HepG2 (cell line): ENCODE results near the gene HECTD1. TPM values are rescaled to one million over a fixed set of nuclear protein-coding genes. Genes with fewer than 3 reads are reported as not detected.
"Not testable (repeated sequence)": the region's sequence is repeated elsewhere in the genome, so short reads cannot be mapped to it uniquely, and the experiment has no call there.

Source experiments
- ATAC-seq: fragments of 200-7000 bp; cut with Tn5 transposase; 3 replicates; pipeline ENCODE4 v1.9.1; 2020; ENCODE audit warnings: mild to moderate bottlenecking, moderate library complexity
- BruUV-seq: library from RNA; stranded (reverse); fragments of 400-500 nt; replicated peaks from 2 replicates; lab custom pipeline; 2021; lab: Mats Ljungman, UMichigan
- CTCF ChIA-PET: fragments of 300-600 bp; formaldehyde crosslinking; extraction: SDS; loops from one replicate; lab custom pipeline; 2021; ENCODE audit warnings: low total read pairs, inconsistent platforms, low intra/inter-chr PET ratio; lab: Yijun Ruan, JAX
- POLR2A ChIA-PET: fragments of 350-600 bp; sonication (Branson Sonifier 250); formaldehyde crosslinking; loops from one replicate; lab custom pipeline; 2020; ENCODE audit warnings: antibody characterized with exemption, inconsistent platforms; lab: Yijun Ruan, JAX
- DNase-seq: peaks from one replicate; pipeline ENCODE4 v3.0.0-alpha.2; 2015; ENCODE audit warnings: low spot score
- FAIRE-seq: peaks from 3 replicates; lab custom pipeline; 2011; peaks lifted over from hg19 to GRCh38; lab: Jason Lieb, UNC
- H2AFZ ChIP-seq: one replicate; pipeline ENCODE4 v1.6.1; 2011; ENCODE audit warnings: low read length, inconsistent platforms
- H3K27ac ChIP-seq: fragments of 300-600 bp; 3 replicates; pipeline ENCODE4 v1.8.0; 2011; ENCODE audit warnings: mixed run types, mild to moderate bottlenecking, mixed read lengths, low read length, inconsistent platforms; ENCODE audit not compliant: insufficient read depth; ENCODE audit errors: extremely low read length
- H3K27me3 ChIP-seq, 2 experiments: fragments of 200-600 bp in 1 of 2; 2 replicates in 1 of 2; 3 replicates in 1 of 2; pipeline versions ENCODE4 v1.6.0 to v1.8.0; 2011; ENCODE audit warnings: low read length in 2 of 2, mild to moderate bottlenecking in 2 of 2, moderate library complexity in 2 of 2, inconsistent platforms in 1 of 2; ENCODE audit not compliant: insufficient read depth in 2 of 2, control insufficient read depth in 1 of 2
- H3K36me3 ChIP-seq, 2 experiments: fragments of 200-600 bp in 1 of 2; replicated peaks in 1 of 2; 2 replicates in 1 of 2; 3 replicates in 1 of 2; pipeline versions ENCODE4 v1.5.1 to v1.8.0; 2011; ENCODE audit warnings: low read length in 2 of 2, inconsistent platforms in 1 of 2; ENCODE audit not compliant: insufficient read depth in 2 of 2, control insufficient read depth in 1 of 2
- H3K4me1 ChIP-seq: 2 replicates; pipeline ENCODE4 v1.5.1; 2012; ENCODE audit warnings: low read length, inconsistent platforms; ENCODE audit not compliant: insufficient read depth
- H3K4me2 ChIP-seq: 2 replicates; pipeline ENCODE4 v1.6.0; 2011; ENCODE audit warnings: low read depth, low read length, inconsistent platforms
- H3K4me3 ChIP-seq, 3 experiments: fragments of 200-600 bp in 1 of 3; sonication (generic), shearing (Covaris generic) in 1 of 3; replicated peaks in 1 of 3; 2 replicates each; pipeline ENCODE4 v1.5.1; 2011 to 2016; ENCODE audit warnings: low read length in 3 of 3, inconsistent platforms in 2 of 3, low read depth in 2 of 3, mild to moderate bottlenecking in 2 of 3, control low read depth in 1 of 3, mixed read lengths in 1 of 3; ENCODE audit not compliant: insufficient read depth in 1 of 3
- H3K79me2 ChIP-seq: one replicate; pipeline ENCODE4 v1.6.1; 2011; ENCODE audit warnings: low read length, inconsistent platforms; ENCODE audit not compliant: insufficient read depth
- H3K9ac ChIP-seq: 2 replicates; pipeline ENCODE4 v1.6.0; 2011; ENCODE audit warnings: mild to moderate bottlenecking, low read depth, low read length, inconsistent platforms; ENCODE audit not compliant: insufficient read depth
- H3K9me3 ChIP-seq: 2 replicates; pipeline ENCODE4 v1.5.1; 2012; ENCODE audit warnings: mild to moderate bottlenecking, low read length
- H4K20me1 ChIP-seq: 2 replicates; pipeline ENCODE4 v1.6.0; 2011; ENCODE audit warnings: inconsistent platforms, mild to moderate bottlenecking, low read length, moderate library complexity; ENCODE audit not compliant: insufficient read depth
- ATF6 ChIP-seq: sonication (generic); formaldehyde crosslinking; conservative IDR thresholded peaks from 2 replicates; pipeline ENCODE4 v1.4.0; 2020; ENCODE audit warnings: missing genetic modification reagents
- CSRNP1 ChIP-seq: sonication (generic); formaldehyde crosslinking; IDR thresholded peaks from 2 replicates; pipeline ENCODE4 v1.8.1; 2023; ENCODE audit warnings: mild to moderate bottlenecking, missing genetic modification reagents
- FOXC1 ChIP-seq: sonication (generic); formaldehyde crosslinking; IDR thresholded peaks from 2 replicates; pipeline ENCODE4 v1.8.0; 2022; ENCODE audit warnings: mild to moderate bottlenecking, missing genetic modification reagents, borderline replicate concordance
- KLF9 ChIP-seq: IDR thresholded peaks from 2 replicates; pipeline ENCODE4 v1.6.1; 2016; ENCODE audit warnings: low read depth
- KMT2A ChIP-seq: sonication (generic); formaldehyde crosslinking; IDR thresholded peaks from 2 replicates; pipeline ENCODE4 v1.4.0; 2020; ENCODE audit warnings: missing genetic modification reagents
- TEAD3 ChIP-seq: optimal IDR thresholded peaks from 2 replicates; pipeline ENCODE3; 2016; ENCODE audit warnings: borderline replicate concordance
- TERF1 ChIP-seq: sonication (generic); formaldehyde crosslinking; IDR thresholded peaks from 2 replicates; pipeline ENCODE4 v1.8.0; 2022; ENCODE audit warnings: mild to moderate bottlenecking, missing genetic modification reagents, moderate library complexity
- THYN1 ChIP-seq: sonication (generic); formaldehyde crosslinking; IDR thresholded peaks from 2 replicates; pipeline ENCODE4 v1.8.1; 2023; ENCODE audit warnings: low read depth, mild to moderate bottlenecking, moderate library complexity, missing genetic modification reagents, borderline replicate concordance
- ZNF224 ChIP-seq: sonication (generic); formaldehyde crosslinking; IDR thresholded peaks from 2 replicates; pipeline ENCODE4 v1.5.0; 2020; ENCODE audit warnings: mild to moderate bottlenecking, missing genetic modification reagents
- ZNF362 ChIP-seq: sonication (generic); formaldehyde crosslinking; IDR thresholded peaks from 2 replicates; pipeline ENCODE4 v1.4.0; 2020; ENCODE audit warnings: missing genetic modification reagents, mild to moderate bottlenecking, borderline replicate concordance
- ZNF547 ChIP-seq: sonication (generic); formaldehyde crosslinking; IDR thresholded peaks from 2 replicates; pipeline ENCODE4 v1.5.1; 2020; ENCODE audit warnings: mild to moderate bottlenecking, missing genetic modification reagents
- ZNF556 ChIP-seq: sonication (generic); formaldehyde crosslinking; IDR thresholded peaks from 2 replicates; pipeline ENCODE4 v1.4.0; 2020; ENCODE audit warnings: mild to moderate bottlenecking, missing genetic modification reagents, borderline replicate concordance
- ZNF598 ChIP-seq: sonication (generic); formaldehyde crosslinking; IDR thresholded peaks from 2 replicates; pipeline ENCODE4 v1.5.1; 2020; ENCODE audit warnings: mild to moderate bottlenecking, missing genetic modification reagents, borderline replicate concordance
- ZNF619 ChIP-seq: sonication (generic); formaldehyde crosslinking; IDR thresholded peaks from 2 replicates; pipeline ENCODE4 v1.4.0; 2020; ENCODE audit warnings: mild to moderate bottlenecking, missing genetic modification reagents
- ZNF784 ChIP-seq: sonication (generic); formaldehyde crosslinking; IDR thresholded peaks from 2 replicates; pipeline ENCODE4 v1.5.1; 2020; ENCODE audit warnings: missing genetic modification reagents, mild to moderate bottlenecking, borderline replicate concordance
- ZNF883 ChIP-seq: sonication (generic); formaldehyde crosslinking; IDR thresholded peaks from 2 replicates; pipeline ENCODE4 v1.5.1; 2020; ENCODE audit warnings: mild to moderate bottlenecking, missing genetic modification reagents; ENCODE audit errors: not compliant biosample characterization
- WGBS: methylation state at CpG from one replicate; pipeline ENCODE4 v1.1.6; 2017; ENCODE audit warnings: low lambda C conversion rate; 5-methylcytosine and 5-hydroxymethylcytosine counted together
- in situ Hi-C: cut with HindIII; loops from 2 replicates; pipeline ENCODE4 v1.10.0; 2017; ENCODE audit warnings: low pct_unique_long_range_greater_than_20kb; ENCODE audit not compliant: extremely low pct_ligation_motif_present
- intact Hi-C: fragments of 100-400 bp; cut with micrococcal nuclease; formaldehyde crosslinking; loops from one replicate; pipeline ENCODE4 v1.10.0; 2022; ENCODE audit not compliant: unreplicated experiment
- polyA plus RNA-seq, 8 experiments: library from polyadenylated mRNA; depleted of rRNA in 3 of 8; stranded (reverse) in 7 of 8; unstranded in 1 of 8; fragments of >200 nt; fragmentation: Illumina TruSeq in 4 of 8; extraction: Trizol in 4 of 8; gene quantifications; 2 replicates each; pipeline versions ENCODE4 v1.2.1 to v1.2.3, GENCODE V29; 2011 to 2016; ENCODE audit warnings: low read depth in 4 of 8, missing spikeins in 1 of 8, mixed read lengths in 1 of 8; ENCODE audit not compliant: insufficient read depth in 1 of 8
- total RNA-seq, 5 experiments: library from RNA; depleted of rRNA; stranded (reverse); fragments of >200 nt; fragmentation: Illumina TruSeq; extraction: Trizol; gene quantifications; 2 replicates each; pipeline ENCODE4 v1.2.3, GENCODE V29; 2016; ENCODE audit warnings: low read depth in 1 of 5

The HECTD1 gene
- total and polyA plus RNA-seq, 2 of the 13 experiments (the other 11 are each of a cell fraction or from before 2014, with no cell fraction given), result 312 to 560 TPM

GRCh38 chr14:31232081-31232480, 24.5 kb upstream of the HECTD1 start (continued):
- no peak for TF ChIP-seq TERF1 (CRISPR knock-in tag)
- no peak for TF ChIP-seq ATF6
- TF ChIP-seq KLF9, result no peak
- no peak for TF ChIP-seq ZNF224

GRCh38 chr14:31231272-31231671, 23.7 kb upstream of the HECTD1 start:
- CTCF ChIA-PET, FAIRE-seq, intact Hi-C loops, BruUV-seq, H3K9me3 ChIP-seq, H3K4me3 ChIP-seq, DNase-seq, H4K20me1 ChIP-seq, H3K27me3 ChIP-seq, H3K9ac ChIP-seq, in situ Hi-C loops, H2AFZ ChIP-seq, H3K79me2 ChIP-seq, H3K36me3 ChIP-seq, H3K4me2 ChIP-seq, ATAC-seq: not testable (repeated sequence)
- peak overlapping the region; percentile 8 for H3K27ac ChIP-seq
- H3K4me1 ChIP-seq, result peaks cover 62% of the 10 kb centered on the region
- WGBS, result 95% methylated on average over 2 of the region's 2 CpGs
- POLR2A ChIA-PET, result interaction anchor here (0.8 to 6.9 kb wide), 6 partner anchors 14 to 189 kb away, joined by 3 to 178 read pairs (median 32); partner anchors contain the start of genes HEATR5A and HECTD1
- TF ChIP-seq ZNF883 (CRISPR knock-in tag), result peak; percentile 42
- TF ChIP-seq ZNF784 (CRISPR knock-in tag), result 0 out of 2 replicates have a peak, but pooled peaks have one; percentile 23
- peak; percentile 7 for TF ChIP-seq TEAD3 (CRISPR knock-in tag)
- peak; percentile 48; the same call in 1 of the 2 replicates for TF ChIP-seq KMT2A
- 0 out of 2 replicates have a peak, but pooled peaks have one; percentile 9 for TF ChIP-seq ZNF598
- TF ChIP-seq ZNF556 (CRISPR knock-in tag), result peak; percentile 29; the same call in 1 of the 2 replicates
- TF ChIP-seq ZNF547 (CRISPR knock-in tag), result 0 out of 2 replicates have a peak, but pooled peaks have one; percentile 23
- TF ChIP-seq FOXC1 (CRISPR knock-in tag), result peak; percentile 60; the same call in 1 of the 2 replicates
- peak; percentile 11; the same call in 1 of the 2 replicates for TF ChIP-seq ZNF362 (CRISPR knock-in tag)
- peak; percentile 68; the same call in 1 of the 2 replicates for TF ChIP-seq ZNF619 (CRISPR knock-in tag)
- TF ChIP-seq CSRNP1 (CRISPR knock-in tag), result peak; percentile 67; the same call in 1 of the 2 replicates
- 0 out of 2 replicates have a peak, but pooled peaks have one; percentile 34 for TF ChIP-seq THYN1
